Amniotic epithelial cell (primary cell): Measurements from ENCODE around the gene NDST4.

Experiments
- DNase-seq: peaks from one replicate; pipeline ENCODE4 v3.0.0-alpha.2; 2010; ENCODE audit warnings: low read depth

Gene NDST4

DNA sequence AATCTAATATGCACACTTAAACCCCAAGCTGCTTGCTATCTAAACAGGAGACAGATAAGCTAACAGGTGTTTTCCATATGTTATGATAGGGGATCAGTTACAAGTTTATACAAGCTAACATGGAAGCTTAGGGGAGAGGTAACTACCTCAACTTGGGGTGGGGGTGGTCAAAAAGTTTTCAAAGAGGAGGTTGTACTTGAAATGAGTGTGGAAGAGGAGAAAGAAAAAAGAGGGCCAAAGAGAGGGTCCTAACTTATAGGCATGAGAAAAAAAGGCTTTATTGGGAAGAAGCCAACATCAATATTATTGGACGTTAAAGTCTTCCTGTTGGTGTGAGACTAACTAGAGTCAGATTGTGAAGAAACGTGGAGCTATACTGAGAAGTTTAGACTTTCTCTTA, 205.9 kb downstream of the NDST4 start:
- DNase-seq: no peak

DNA sequence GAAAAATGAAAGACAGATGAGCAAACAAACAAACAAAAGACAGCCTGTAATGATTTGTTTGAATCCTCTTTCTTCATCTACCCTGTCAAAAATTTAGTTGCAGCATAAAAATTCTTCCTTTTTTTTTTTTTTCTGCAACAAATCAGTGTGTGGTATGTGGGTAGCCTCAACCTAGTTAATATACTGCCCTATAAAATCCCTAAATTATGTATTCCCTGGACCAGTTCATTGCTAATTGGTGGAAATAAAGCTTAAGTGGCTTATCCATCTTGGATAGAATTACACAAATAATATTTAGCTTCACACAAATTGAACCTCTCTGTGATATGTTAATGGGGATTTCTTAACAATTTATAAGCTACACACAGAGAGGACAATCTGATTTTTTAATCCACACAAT, 208.4 kb downstream of the NDST4 start:
- no peak for DNase-seq

DNA sequence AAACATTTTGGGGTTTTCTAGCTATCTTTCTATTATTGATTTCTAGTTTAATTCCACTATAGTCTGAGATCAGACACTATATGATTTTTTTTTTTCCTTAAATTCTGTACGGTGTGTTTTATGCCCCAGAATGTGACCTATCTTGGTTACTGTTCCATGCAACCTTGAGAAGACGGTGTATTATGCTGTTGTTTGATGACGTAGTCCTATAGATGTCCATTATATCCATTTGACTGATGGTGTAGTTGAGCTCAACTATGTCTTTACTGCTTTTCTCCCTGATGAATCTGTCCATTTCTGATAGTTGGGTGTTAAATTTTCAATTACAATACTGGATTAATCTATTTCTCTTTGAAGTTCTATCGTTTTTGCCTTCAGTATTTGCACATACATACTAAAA, 212.5 kb downstream of the NDST4 start:
- no peak for DNase-seq

DNA sequence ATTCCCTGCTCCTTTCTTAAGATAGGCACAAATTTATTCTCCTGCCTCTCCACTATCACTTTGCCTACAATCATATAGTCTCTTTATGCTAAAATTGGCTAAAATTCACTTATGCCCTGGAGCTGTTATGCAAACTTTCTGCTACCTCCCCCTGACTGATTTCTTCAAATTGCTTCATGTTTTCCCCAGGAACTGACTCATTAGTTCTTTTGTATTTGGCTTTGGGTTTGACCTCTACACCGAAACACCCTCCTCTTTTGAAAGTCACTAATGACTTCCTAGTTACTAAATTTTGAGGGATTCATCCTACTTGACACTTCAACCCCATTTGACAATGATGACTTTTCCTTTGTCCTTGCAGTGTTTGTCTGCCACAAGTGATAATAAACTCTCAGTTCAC, 222.6 kb downstream of the NDST4 start:
- no peak for DNase-seq

DNA sequence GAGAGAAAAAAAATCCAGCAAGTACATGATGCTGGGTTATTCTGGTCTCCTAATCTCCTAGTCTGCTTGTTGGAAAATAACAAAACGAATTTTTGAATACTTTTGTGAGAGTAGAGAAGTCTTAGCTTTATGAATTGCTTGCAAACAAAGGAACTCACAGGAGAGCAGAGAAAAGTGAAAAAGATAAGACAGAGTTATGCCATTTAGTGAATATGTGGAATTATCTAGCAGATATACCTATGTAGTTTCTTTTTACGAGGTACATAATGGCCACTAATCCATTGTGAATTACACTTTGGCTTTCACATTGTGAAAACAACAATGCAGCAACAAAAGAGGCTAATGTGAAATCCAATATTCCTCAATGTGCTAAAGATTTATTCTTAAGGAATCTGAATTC, 226.7 kb downstream of the NDST4 start:
- no peak for DNase-seq

DNA sequence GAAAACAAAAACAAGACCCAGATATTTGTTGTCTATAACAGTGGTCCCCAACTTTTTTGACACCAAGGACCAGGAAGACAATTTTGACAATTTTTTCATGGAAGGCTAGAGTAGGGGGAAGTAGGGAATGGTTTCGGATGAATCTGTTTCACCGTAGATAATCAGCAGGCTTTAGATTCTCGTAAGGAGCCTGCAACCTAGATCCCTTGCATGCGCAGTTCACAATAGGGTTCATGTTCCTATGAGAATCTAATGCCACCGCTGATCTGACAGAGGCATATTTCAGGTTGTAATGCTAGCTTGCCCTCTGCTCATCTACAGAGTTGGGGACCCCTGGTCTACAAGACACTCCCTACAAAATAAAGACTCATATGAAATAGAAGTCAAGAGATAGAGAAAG, 229.8 kb downstream of the NDST4 start:
- no peak for DNase-seq

DNA sequence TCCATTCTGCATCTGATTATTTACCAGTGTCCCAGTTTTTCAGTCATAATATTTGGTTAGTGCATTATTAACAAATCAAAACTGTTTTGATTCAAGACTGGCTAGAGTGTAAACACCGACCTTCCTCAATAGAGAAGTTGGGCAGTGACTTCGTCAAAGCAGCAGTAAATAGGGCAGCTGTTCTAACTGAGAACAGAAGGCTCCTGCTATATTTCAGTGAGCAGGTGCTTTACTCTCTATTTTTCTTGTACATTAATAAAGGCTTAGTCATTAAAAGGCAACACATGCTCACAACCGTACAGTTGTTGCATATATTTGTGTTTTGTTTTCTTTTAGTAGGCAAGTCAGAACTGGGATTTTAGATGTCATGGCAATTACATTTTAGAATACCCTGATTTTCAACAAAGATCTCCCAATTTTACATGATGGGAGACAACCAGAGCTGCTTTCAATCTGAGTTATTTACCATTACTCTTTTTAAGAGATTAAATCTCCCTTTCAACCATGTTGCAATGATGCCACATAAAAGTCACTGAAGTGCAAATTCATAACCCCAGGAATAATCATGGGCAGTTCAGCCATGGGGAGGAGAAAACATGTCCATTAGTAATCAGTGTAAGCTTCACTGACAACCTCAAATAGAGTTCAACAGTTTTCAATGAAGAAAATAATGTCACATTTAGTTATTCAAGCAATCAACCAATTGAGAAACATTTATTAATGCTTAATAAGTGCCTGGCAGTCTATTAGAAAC, 233.3 kb downstream of the NDST4 start:
- no peak for DNase-seq

DNA sequence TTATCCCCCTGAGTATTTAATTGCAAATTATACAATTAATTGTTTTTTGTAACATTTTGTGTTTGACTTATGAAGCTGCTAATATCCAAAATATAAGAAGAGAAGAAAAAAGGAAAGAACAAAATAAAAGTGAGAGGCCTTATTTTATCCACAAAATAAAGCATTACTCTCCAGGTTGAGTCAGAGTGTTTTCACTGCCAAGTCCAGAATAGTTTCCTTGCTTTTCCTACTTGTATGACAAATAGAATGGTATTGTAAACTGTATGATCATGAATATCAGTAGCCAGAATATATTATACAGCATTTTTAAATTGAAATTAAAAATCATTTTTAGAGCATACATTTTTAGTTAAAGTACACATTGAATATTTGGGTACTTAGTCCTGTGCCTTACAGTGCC, 237.8 kb downstream of the NDST4 start:
- DNase-seq: no peak

DNA sequence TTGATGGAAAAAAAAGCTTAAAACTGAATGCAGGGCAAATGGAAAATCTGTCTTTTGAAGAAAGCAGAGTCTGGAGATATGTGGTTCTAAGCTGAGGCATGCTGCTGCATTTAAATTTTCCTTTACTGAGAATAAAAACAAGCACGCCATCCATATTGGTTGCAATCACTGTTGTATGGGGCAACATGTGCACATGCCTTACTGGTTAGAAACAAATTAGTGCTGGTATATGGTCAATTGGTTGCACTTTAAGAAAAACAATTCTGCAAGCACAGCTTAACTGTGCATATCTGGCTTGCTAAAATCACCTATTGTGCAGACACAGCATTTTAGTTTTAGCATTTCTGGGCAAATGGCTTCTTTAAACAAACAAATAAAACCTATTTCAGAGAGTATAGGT, 239.1 kb downstream of the NDST4 start:
- DNase-seq: no peak

DNA sequence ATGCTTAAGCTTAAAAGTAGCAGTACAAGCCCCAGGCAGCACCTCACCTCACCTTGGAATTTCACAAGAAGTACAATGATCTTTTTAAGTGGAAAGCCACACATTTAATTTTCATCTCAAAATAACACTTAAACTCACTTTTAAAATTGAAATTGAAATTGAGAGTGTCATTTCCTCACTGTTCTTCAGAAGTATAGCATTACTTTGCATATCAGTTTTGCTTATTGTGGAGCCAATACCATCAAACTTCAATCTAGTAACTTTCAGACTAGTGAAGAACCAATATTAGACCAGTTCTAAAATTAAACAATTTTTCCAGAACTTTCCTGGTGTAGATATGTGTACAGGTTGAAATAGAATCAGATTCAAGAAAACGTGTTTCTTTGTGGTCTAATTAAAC, 242.4 kb downstream of the NDST4 start:
- no peak for DNase-seq

DNA sequence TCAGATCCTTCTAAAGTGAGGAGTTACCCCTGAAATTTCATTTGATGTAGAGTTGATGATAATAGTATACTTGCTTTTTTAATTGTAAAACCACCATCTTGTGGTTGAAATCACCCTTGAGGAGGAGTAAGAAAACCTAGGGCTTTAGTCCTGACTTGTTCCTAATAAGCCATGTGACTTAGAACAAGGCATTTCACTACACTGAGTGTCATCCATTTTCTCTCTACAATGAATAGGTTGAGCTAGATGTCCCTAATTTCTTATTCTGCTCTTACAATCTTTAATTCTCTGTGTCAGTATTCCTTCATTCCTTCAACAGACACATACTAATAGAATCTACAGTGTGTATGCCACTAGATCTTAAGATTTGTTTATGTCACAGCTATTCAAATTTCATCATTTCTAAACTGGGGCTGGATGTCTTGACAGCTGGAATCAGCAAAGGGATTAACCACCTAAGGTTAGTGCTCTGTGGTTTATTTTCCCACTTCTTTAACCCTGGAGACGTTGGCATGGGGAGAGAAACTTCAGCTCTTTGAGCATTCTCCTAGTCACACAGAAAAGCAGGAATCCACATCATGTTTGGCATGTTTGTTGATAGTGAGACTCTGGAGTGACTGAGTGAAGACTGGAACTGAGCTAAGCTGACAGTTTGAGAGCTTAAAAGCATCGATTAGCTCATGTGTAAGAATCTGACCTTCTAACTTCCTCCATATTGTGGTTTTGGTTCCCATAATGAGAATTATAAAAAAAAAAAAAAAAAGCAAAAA, 246.3 kb downstream of the NDST4 start:
- DNase-seq: no peak

DNA sequence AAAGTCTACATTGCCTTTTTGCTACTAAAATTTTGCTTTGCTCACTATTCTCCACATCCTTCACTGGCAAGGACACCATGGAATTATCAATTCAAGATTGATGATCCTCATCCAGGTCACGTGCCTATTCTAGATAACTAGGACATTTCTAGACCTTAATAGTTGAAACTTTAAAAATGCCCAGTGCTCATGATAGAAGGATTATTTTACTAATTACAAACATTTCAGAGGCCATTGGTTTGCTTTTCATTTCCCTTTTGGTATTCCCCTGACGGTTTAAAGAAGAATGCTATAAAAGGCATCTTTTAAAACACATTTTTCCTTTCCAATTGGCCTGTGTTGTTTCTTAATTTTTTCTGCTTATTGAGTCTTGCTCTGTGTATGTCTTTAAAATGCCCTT, 249.4 kb downstream of the NDST4 start:
- no peak for DNase-seq

DNA sequence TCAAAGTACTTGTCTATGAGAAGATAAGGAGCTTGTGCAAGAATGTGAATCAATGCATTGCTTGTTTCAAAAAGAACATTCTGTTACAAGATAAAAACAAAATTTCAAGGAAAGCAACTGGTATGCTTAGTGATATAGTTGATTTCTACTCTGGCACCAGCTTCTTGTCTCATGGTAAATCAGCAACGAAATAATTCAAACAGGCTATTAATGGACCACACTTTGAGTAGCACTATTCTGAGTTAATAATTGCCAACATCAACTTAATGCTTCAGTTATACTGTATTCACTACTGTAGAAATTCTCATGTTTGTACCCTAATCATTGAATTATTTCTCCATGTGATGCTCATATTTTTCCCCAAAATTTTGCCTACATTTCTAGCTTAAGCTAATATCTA, 252.6 kb downstream of the NDST4 start:
- DNase-seq: no peak

DNA sequence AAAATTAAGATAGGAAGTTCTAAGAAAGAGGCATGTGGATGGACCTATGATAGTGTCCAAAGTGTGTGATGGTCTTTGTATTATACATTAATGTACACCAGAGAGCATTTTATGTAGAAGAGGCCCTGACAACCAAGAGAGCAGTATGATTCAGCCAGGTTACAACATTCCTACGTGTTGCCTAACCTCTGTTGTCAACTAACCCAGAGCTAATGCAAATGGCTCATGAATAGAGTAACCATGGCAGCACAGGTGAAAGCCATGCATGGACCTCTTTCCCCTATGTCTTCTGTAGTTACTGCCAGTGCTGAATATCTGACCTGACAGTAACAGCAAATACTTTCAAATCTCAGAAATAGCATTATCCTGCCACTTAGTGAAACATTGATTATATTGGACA, 255.6 kb downstream of the NDST4 start:
- DNase-seq: no peak

DNA sequence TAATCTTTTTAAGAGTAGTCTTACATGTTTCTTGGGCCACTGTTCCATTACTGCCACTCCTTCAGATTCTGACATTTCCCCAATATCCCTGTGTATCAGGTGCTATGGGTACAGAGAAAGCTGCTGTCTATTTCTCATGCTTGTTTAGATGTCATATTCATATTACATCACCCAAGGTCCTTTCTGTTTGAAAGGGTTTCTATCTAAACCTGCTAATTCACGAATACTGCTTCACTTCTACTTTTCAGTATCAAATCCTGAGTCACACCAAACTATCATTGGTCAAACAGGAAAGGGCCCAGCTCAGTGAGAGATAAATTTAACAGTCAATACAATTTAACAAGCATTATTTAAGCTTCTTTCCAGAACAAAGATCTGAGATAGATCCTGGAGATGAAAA, 273.4 kb downstream of the NDST4 start:
- no peak for DNase-seq

DNA sequence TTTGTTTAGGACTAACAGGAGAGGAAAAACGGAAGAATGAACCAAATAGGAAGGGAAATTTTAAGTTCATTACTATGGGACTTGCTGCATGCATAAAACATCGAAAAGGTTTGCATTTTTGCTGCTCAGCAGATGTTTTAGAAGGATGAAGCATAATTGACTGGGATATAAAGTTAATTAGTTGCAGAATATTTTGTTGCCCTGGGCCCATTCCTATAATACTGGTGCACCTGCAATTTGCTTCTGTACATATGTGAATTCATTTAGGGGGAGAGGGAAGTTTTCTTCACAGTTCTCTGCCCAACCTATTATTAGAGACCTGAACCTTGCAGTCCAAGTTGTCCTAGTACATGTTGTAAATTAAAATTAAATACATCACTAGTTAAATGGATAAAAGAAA, 282.8 kb downstream of the NDST4 start:
- no peak for DNase-seq

DNA sequence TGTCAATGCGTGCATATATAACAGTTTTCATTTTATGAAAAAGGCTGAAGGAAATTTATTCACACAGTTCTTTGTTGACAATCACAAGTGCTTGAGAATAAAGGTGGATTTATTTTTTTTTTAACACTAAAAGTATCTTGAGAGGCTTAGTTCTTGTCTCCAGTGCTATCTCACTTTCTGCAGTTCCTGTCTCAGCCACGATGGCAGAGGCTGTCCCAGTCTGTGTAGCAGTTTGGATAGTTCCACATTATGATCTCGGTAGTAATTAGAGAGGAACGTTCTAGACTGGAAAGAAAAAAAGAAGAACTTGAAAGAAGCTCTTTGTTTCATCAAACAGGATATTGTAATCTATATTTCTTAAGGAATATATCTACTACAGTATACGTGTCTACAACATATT, 285.8 kb downstream of the NDST4 start:
- DNase-seq: no peak

DNA sequence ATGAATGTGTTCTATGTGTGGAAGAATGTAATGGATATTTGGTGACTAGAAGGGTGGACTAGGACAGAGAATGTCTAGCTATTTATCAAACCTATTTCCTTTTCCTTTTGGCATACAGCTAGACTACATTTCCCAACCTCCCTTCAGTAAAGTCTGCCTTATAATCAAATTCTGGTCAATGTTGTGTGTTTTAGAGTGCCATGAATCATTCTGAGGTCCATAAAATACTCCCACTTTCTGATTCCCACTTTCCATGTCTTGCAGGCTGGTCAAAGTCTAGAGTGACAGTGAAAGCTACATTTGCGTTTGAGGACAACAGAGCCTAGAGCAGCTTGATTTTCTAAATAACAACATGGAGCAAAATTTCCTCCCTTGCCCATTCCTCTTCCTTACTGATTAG, 297.7 kb downstream of the NDST4 start:
- DNase-seq: no peak

DNA sequence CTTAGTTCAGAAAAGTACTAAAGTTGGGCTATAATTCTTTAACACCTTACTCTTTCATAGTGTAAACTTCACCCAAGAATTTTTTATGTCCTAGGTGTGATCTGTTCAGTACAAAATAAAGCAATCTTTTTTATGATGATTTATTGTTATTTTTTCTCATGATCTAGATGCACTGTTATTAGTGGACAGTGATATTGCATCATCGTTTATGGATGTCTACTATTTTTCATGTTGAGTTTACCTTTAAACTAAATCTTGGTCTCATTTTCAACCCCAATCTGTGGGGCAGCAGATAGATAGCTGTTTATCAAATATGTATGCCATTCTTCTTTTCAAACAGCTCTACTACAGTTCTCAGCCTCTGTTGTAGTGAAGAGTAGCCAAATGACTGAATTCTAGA, 299.5 kb downstream of the NDST4 start:
- no peak for DNase-seq

DNA sequence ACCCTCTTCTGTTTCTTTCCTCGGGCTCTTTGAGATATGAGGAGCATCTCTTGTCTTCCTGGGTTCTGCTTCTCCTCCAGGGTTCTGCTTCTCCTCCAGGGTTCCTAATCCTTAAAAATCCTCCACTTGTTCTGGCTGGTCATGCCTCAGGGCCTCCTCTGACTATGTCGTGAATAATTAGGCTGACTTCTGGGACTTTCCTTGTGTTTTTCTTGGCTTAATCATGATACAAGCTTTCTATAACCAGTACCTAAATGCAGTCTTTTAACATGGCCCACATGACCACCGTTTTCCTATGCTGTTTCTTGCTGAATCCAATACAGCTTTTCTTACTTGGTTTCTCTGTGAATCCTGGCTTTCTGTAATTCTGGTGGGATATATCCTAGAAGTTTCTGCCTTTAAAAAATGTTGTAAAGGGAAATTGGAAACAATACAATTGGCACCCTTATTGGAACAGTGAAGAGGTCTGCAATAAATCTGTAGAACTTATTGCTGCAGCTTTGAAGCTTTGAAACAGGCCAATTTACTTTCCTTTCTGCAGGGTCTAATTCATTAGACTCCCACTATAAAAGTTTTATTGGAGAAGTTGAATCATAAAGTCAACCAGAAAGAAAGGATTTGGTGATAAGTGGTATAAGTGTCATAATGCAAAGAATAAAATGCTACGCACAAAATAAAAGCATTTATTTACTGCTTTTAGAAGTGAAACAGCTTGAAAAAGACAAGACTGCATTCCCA, 301.7 kb downstream of the NDST4 start:
- no peak for DNase-seq

DNA sequence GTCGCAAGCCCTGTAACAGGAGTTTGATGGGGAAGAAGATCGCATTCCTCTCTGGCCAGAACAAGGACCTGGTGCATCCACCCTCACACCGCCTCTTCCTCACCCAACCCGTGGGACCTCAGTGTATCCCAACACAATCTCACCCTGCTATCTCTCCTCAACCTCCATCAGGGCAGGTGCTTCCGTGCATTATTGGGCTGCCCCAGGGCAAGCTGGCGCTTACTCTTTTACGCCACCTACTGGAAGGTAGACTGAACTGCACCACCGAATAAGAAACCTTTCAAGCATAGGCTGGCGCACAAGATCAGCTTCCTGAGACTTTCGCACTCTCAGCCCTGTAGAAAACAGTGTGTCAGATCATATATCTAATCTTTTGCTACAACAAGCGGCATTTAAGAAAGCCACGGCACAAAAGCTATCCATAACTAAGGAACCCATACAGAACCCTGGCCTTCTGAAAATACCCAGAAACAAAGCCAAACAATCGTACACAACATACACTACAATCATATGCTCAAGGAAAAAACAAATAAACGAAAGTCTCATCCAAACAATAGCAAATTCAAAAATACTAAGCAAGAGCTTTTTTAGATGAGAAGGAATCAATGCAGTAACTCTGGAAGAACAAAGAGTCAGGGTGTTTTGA, 305.5 kb downstream of the NDST4 start:
- no peak for DNase-seq

DNA sequence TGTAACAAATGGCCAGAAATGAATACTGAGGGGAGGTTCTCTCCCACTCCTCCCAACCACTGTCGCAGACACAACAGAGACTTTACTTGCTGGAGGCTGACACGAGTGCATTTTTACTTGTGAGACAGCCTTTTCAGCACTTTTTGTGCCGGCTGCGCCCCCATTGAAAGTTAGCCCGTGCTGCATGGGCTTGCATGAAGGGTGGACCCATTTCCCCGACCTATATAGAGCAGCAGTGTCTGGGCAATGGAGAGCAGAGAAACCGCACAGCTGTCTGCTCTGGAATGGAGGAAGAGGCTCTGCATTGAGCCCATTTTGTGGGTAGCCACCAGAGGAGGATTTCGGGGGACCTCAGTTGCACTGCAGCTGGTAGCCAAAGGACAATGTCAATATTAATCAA, 306.1 kb downstream of the NDST4 start:
- DNase-seq: no peak

DNA sequence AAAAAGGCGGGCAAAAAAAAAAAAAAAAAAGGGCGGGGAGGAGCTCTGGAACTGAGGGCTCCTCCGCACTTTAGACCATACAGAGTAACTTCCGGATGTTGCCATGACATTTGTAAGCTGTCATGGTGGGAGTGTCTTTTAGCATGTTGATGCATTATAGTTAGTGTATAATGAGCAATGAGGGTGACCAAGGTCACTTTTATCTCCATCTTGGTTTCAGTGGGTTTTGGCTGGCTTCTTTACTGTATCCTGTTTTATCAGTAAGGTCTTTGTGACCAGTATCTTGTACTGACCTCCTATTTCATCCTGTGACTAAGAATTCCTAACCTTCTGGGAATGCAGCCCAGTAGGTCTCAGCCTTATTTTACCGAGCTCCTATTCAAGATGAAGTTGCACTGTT, 321.4 kb downstream of the NDST4 start:
- DNase-seq: no peak
